IMR-90 (cell line): ENCODE results near the gene PIEZO2. TPM values are rescaled to one million over a fixed set of nuclear protein-coding genes. Genes with fewer than 3 reads are reported as not detected.

ENCODE experiments used
- ATAC-seq: fragments of 200-7000 bp; cut with Tn5 transposase; 2 replicates; pipeline ENCODE4 v1.9.1; 2020; ENCODE audit warnings: low read depth, mild to moderate bottlenecking, moderate library complexity
- BruUV-seq: library from RNA; stranded (reverse); fragments of 400-500 nt; replicated peaks from 2 replicates; lab custom pipeline; 2021; lab: Mats Ljungman, UMichigan
- CTCF ChIA-PET: fragments of 300-600 bp; formaldehyde crosslinking; extraction: SDS; loops from one replicate; lab custom pipeline; 2021; ENCODE audit warnings: antibody characterized with exemption; lab: Yijun Ruan, JAX
- POLR2A ChIA-PET: fragments of 300-600 bp; sonication (Branson Sonifier 250); formaldehyde crosslinking; loops from one replicate; lab custom pipeline; 2022; ENCODE audit warnings: antibody characterized with exemption; ENCODE audit not compliant: unreplicated experiment; lab: Charles Lee
- DNase-seq: peaks from one replicate; pipeline ENCODE4 v3.0.0; 2013
- H2AFZ ChIP-seq: replicated peaks from 2 replicates; pipeline ENCODE3; 2013; ENCODE audit warnings: low read length, mild to moderate bottlenecking; ENCODE audit not compliant: poor library complexity
- H2AK5ac ChIP-seq: 2 replicates; pipeline ENCODE4 v1.6.1; 2013; ENCODE audit warnings: low read depth, low read length, inconsistent platforms
- H2AK9ac ChIP-seq: replicated peaks from 2 replicates; pipeline ENCODE3; 2013; ENCODE audit warnings: mild to moderate bottlenecking, low read depth, low read length, moderate library complexity; ENCODE audit not compliant: poor library complexity
- H2BK120ac ChIP-seq: 2 replicates; pipeline ENCODE4 v1.6.1; 2013; ENCODE audit warnings: low read depth, low read length, inconsistent platforms
- H2BK15ac ChIP-seq: 3 replicates; pipeline ENCODE4 v1.6.1; 2013; ENCODE audit warnings: low read depth, low read length, inconsistent platforms
- H2BK20ac ChIP-seq: 2 replicates; pipeline ENCODE4 v1.6.1; 2013; ENCODE audit warnings: low read depth, mild to moderate bottlenecking, inconsistent platforms, low read length, moderate library complexity
- H2BK5ac ChIP-seq: 2 replicates; pipeline ENCODE4 v1.6.1; 2013; ENCODE audit warnings: mild to moderate bottlenecking, low read depth, low read length, inconsistent platforms; ENCODE audit not compliant: poor library complexity, severe bottlenecking
- H3K14ac ChIP-seq: replicated peaks from 2 replicates; pipeline ENCODE4 v1.6.1; 2013; ENCODE audit warnings: low read depth, low read length, inconsistent platforms
- H3K18ac ChIP-seq: 2 replicates; pipeline ENCODE4 v1.6.1; 2013; ENCODE audit warnings: low read depth, low read length, control low read depth
- H3K23ac ChIP-seq: 2 replicates; pipeline ENCODE4 v1.6.1; 2013; ENCODE audit warnings: low read depth, low read length, inconsistent platforms
- H3K27ac ChIP-seq: 2 replicates; pipeline ENCODE4 v1.5.1; 2013; ENCODE audit warnings: mild to moderate bottlenecking, control low read depth, low read length; ENCODE audit not compliant: insufficient read depth
- H3K27me3 ChIP-seq: 2 replicates; pipeline ENCODE4 v1.6.1; 2013; ENCODE audit warnings: low read length; ENCODE audit not compliant: control insufficient read depth, insufficient read depth
- H3K36me3 ChIP-seq: 2 replicates; pipeline ENCODE4 v1.6.1; 2013; ENCODE audit warnings: low read length, mixed read lengths; ENCODE audit not compliant: control insufficient read depth, insufficient read depth
- H3K4ac ChIP-seq: 2 replicates; pipeline ENCODE4 v1.6.1; 2013; ENCODE audit warnings: low read depth, low read length, inconsistent platforms
- H3K4me1 ChIP-seq: 2 replicates; pipeline ENCODE4 v1.6.1; 2013; ENCODE audit warnings: low read length, mixed read lengths; ENCODE audit not compliant: control insufficient read depth, insufficient read depth
- H3K4me2 ChIP-seq: 2 replicates; pipeline ENCODE4 v1.6.1; 2013; ENCODE audit warnings: low read depth, mild to moderate bottlenecking, control low read depth, low read length, moderate library complexity
- H3K4me3 ChIP-seq: 2 replicates; pipeline ENCODE4 v1.5.1; 2013; ENCODE audit warnings: low read depth, mild to moderate bottlenecking, control low read depth, low read length, moderate library complexity; ENCODE audit not compliant: insufficient read depth
- H3K56ac ChIP-seq: 2 replicates; pipeline ENCODE4 v1.6.1; 2013; ENCODE audit warnings: low read length, inconsistent platforms; ENCODE audit not compliant: insufficient read depth; ENCODE audit errors: extremely low read depth
- H3K79me1 ChIP-seq, 2 experiments: 2 replicates each; pipeline ENCODE4 v1.6.1; 2013; ENCODE audit warnings: low read length in 2 of 2, inconsistent platforms in 1 of 2, low read depth in 1 of 2
- H3K9ac ChIP-seq: 2 replicates; pipeline ENCODE4 v1.6.1; 2013; ENCODE audit warnings: low read depth, low read length, control low read depth
- H3K9me1 ChIP-seq: 2 replicates; pipeline ENCODE4 v1.6.1; 2013; ENCODE audit warnings: low read length, inconsistent platforms; ENCODE audit not compliant: insufficient read depth
- H3K9me3 ChIP-seq: 2 replicates; pipeline ENCODE4 v1.6.1; 2013; ENCODE audit warnings: low read length; ENCODE audit not compliant: control insufficient read depth, insufficient read depth
- H4K20me1 ChIP-seq: 2 replicates; pipeline ENCODE4 v1.6.1; 2013; ENCODE audit warnings: low read length, inconsistent platforms; ENCODE audit not compliant: insufficient read depth
- H4K5ac ChIP-seq: 2 replicates; pipeline ENCODE4 v1.6.1; 2013; ENCODE audit warnings: mild to moderate bottlenecking, low read depth, low read length, control low read depth
- H4K8ac ChIP-seq, 2 experiments: 2 replicates each; pipeline ENCODE4 v1.6.1; 2013; ENCODE audit warnings: low read depth in 2 of 2, low read length in 2 of 2, control low read depth in 1 of 2, inconsistent platforms in 1 of 2
- H4K91ac ChIP-seq: 2 replicates; pipeline ENCODE4 v1.6.1; 2013; ENCODE audit warnings: low read depth, low read length, inconsistent platforms; ENCODE audit not compliant: insufficient read depth
- CHD1 ChIP-seq: IDR thresholded peaks from 2 replicates; pipeline ENCODE4 v1.6.1; 2012; ENCODE audit warnings: low read depth, low read length, improper control_type of control experiment
- CTCF ChIP-seq: conservative IDR thresholded peaks from 2 replicates; pipeline ENCODE4 v1.5.1; 2012; ENCODE audit warnings: mild to moderate bottlenecking, low read depth, low read length, improper control_type of control experiment
- RAD21 ChIP-seq: IDR thresholded peaks from 2 replicates; pipeline ENCODE4 v1.6.1; 2012; ENCODE audit warnings: low read length, improper control_type of control experiment
- USF2 ChIP-seq: fragments of 150-350 bp; IDR thresholded peaks from 2 replicates; pipeline ENCODE4 v1.6.1; 2017; ENCODE audit warnings: mild to moderate bottlenecking, antibody characterized with exemption, low read length, low read depth
- WGBS, 2 experiments: methylation state at CpG; one replicate each; pipeline versions ENCODE4 v1.1.5 to v1.1.7; 2013; ENCODE audit warnings: missing lambda C conversion rate in 2 of 2; ENCODE audit not compliant: insufficient read length in 1 of 2; ENCODE audit errors: extremely low coverage in 2 of 2; 5-methylcytosine and 5-hydroxymethylcytosine counted together
- dilution Hi-C: fragments of 300-500 bp; cut with HindIII; formaldehyde crosslinking; loops from one replicate; pipeline ENCODE4 v1.14.3; 2018; ENCODE audit warnings: low sequenced_read_pairs; ENCODE audit not compliant: unreplicated experiment
- in situ Hi-C: fragments of 300-500 bp; cut with MboI; formaldehyde crosslinking; loops from 3 replicates; pipeline ENCODE4 v1.14.3; 2019; ENCODE audit warnings: low sequenced_read_pairs, inconsistent platforms, mixed read lengths
- intact Hi-C: fragments of 100-400 bp; cut with micrococcal nuclease; formaldehyde crosslinking; loops from 2 replicates; pipeline ENCODE4 v1.10.0; 2022
- polyA plus RNA-seq, 3 experiments: library from polyadenylated mRNA; depleted of rRNA; stranded (reverse); fragments of >200 nt; gene quantifications; 2 replicates each; pipeline ENCODE4 v1.2.3, GENCODE V29; 2012; ENCODE audit warnings: low replicate concordance in 1 of 3
- total RNA-seq: library from RNA; depleted of rRNA; stranded (reverse); fragments of >200 nt; gene quantifications from 2 replicates; pipeline ENCODE4 v1.2.3, GENCODE V29; 2012

PIEZO2 gene
- total and polyA plus RNA-seq, 2 of the 4 experiments (the other 2 are of a cell fraction), result 2.4 to 4.1 TPM

- Histone ChIP-seq H3K14ac (no peak overlapping the region), H3K56ac (no peak overlapping the region), H4K91ac (no peak overlapping the region), H2AK5ac (no peak overlapping the region), H3K79me1 (peaks cover 0 to 2% of the 10 kb centered on the region in 2 experiments; a peak in 1 of 4 replicates), H3K27ac (no peak overlapping the region), H2AFZ (no peak overlapping the region), H2AK9ac (no peak overlapping the region), H4K8ac (no peak overlapping the region), H2BK120ac (no peak overlapping the region), H2BK5ac (no peak overlapping the region), H3K27me3 (no peaks in the 10 kb centered on the region), H2BK20ac (no peak overlapping the region), H3K9me1 (no peaks in the 10 kb centered on the region; the same call in 1 of the 2 replicates), H3K23ac (no peak overlapping the region), H3K4me1 (no peaks in the 10 kb centered on the region), H3K9me3 (no peaks in the 10 kb centered on the region), H3K4ac (no peak overlapping the region), H4K5ac (no peak overlapping the region), H3K18ac (no peak overlapping the region), H3K4me2 (no peak overlapping the region), H2BK15ac (no peak overlapping the region), H3K36me3 (no peaks in the 10 kb centered on the region), H3K9ac (no peak overlapping the region), H3K4me3 (no peak overlapping the region), H4K20me1 (no peaks in the 10 kb centered on the region)
- POLR2A ChIA-PET, result no interaction called here
- ATAC-seq (no peak), DNase-seq (no peak)
- CTCF ChIA-PET, result no interaction called here
- BruUV-seq, result no TSS peak
- intact Hi-C loops (no loop called here), in situ Hi-C loops (no loop called here), dilution Hi-C loops (no loop called here)
- TF ChIP-seq CTCF (no peak), RAD21 (no peak), USF2 (no peak), CHD1 (no peak)
- WGBS, 2 experiments, result no CpG with 5 or more reads among the region's 1 CpG
These were observed 151.5 kb downstream of the PIEZO2 start for GRCh38 chr18:10997885-10998284.
